H1 (cell line): Measurements from ENCODE around the gene EPB41L4B. TPM values are rescaled to one million over a fixed set of nuclear protein-coding genes. Genes with fewer than 3 reads are reported as not detected.

Experiments
- CTCF ChIA-PET: fragments of 300-600 bp; sonication (Branson Sonifier 250); formaldehyde crosslinking; loops from one replicate; lab custom pipeline; 2021; ENCODE audit not compliant: partially characterized antibody; lab: Charles Lee
- POLR2A ChIA-PET: fragments of 300-600 bp; sonication (Branson Sonifier 250); formaldehyde crosslinking; loops from one replicate; lab custom pipeline; 2021; ENCODE audit warnings: inconsistent platforms; ENCODE audit not compliant: partially characterized antibody; lab: Charles Lee
- DNase-seq, 2 experiments: peaks; one replicate each; pipeline versions ENCODE4 v3.0.0 to v3.0.0-alpha.2; 2010 to 2022; ENCODE audit warnings: low spot score in 2 of 2, low read depth in 1 of 2, mixed read lengths in 1 of 2
- FAIRE-seq: peaks from 2 replicates; lab custom pipeline; 2011; peaks lifted over from hg19 to GRCh38; lab: Jason Lieb, UNC
- H2AFZ ChIP-seq: 2 replicates; pipeline ENCODE4 v1.8.1; 2012; ENCODE audit warnings: low read length, inconsistent platforms
- H2AK5ac ChIP-seq: 2 replicates; pipeline ENCODE4 v1.6.1; 2013; ENCODE audit warnings: low read depth, low read length
- H2BK120ac ChIP-seq: replicated peaks from 2 replicates; pipeline ENCODE3; 2013; ENCODE audit warnings: low read depth, low read length, inconsistent platforms
- H2BK12ac ChIP-seq: 2 replicates; pipeline ENCODE4 v1.6.1; 2013; ENCODE audit warnings: low read depth, low read length
- H2BK15ac ChIP-seq: 2 replicates; pipeline ENCODE4 v1.6.1; 2013; ENCODE audit warnings: low read length
- H2BK20ac ChIP-seq: 2 replicates; pipeline ENCODE4 v1.6.1; 2013; ENCODE audit warnings: low read length
- H2BK5ac ChIP-seq: 2 replicates; pipeline ENCODE4 v1.6.1; 2013; ENCODE audit warnings: low read depth, low read length
- H3K14ac ChIP-seq: 2 replicates; pipeline ENCODE4 v1.6.1; 2013; ENCODE audit warnings: inconsistent platforms; ENCODE audit not compliant: insufficient read length
- H3K18ac ChIP-seq: 2 replicates; pipeline ENCODE4 v1.6.1; 2013; ENCODE audit warnings: low read length; ENCODE audit errors: extremely low read depth
- H3K23ac ChIP-seq: 2 replicates; pipeline ENCODE4 v1.6.1; 2013; ENCODE audit warnings: inconsistent platforms; ENCODE audit not compliant: insufficient read length
- H3K23me2 ChIP-seq: 2 replicates; pipeline ENCODE4 v1.6.1; 2013; ENCODE audit warnings: low read depth, low read length
- H3K27ac ChIP-seq: 2 replicates; pipeline ENCODE4 v1.6.1; 2011; ENCODE audit warnings: low read depth, low read length, inconsistent platforms
- H3K27me3 ChIP-seq, 4 experiments: replicated peaks in 1 of 4; 1 replicate in 1 of 4; 2 replicates in 3 of 4; pipeline versions ENCODE4 v1.6.1 to v1.8.1; 2011 to 2013; ENCODE audit warnings: low read length in 3 of 4, mild to moderate bottlenecking in 3 of 4, inconsistent platforms in 2 of 4, mixed read lengths in 2 of 4, moderate library complexity in 1 of 4; ENCODE audit not compliant: control insufficient read depth in 3 of 4, insufficient read depth in 3 of 4; ENCODE audit errors: extremely low read depth in 1 of 4
- H3K36me3 ChIP-seq, 4 experiments: 2 replicates each; pipeline versions ENCODE4 v1.6.1 to v1.8.1; 2011 to 2013; ENCODE audit warnings: mild to moderate bottlenecking in 4 of 4, low read length in 3 of 4, moderate library complexity in 2 of 4, control low read depth in 1 of 4, inconsistent platforms in 1 of 4; ENCODE audit not compliant: insufficient read depth in 4 of 4, control insufficient read depth in 2 of 4
- H3K4ac ChIP-seq: replicated peaks from 2 replicates; pipeline ENCODE3; 2013; ENCODE audit warnings: low read length, low read depth, mixed read lengths, inconsistent platforms; ENCODE audit not compliant: insufficient read length
- H3K4me1 ChIP-seq, 4 experiments: replicated peaks in 1 of 4; 1 replicate in 1 of 4; 2 replicates in 3 of 4; pipeline versions ENCODE4 v1.6.1 to v1.8.1; 2011 to 2013; ENCODE audit warnings: low read length in 3 of 4, inconsistent platforms in 2 of 4, mixed read lengths in 1 of 4; ENCODE audit not compliant: insufficient read depth in 4 of 4, control insufficient read depth in 3 of 4
- H3K4me2 ChIP-seq, 2 experiments: 2 replicates each; pipeline versions ENCODE4 v1.6.1 to v1.8.1; 2011 to 2013; ENCODE audit warnings: low read depth in 2 of 2, low read length in 2 of 2, control low read depth in 1 of 2, inconsistent platforms in 1 of 2, mild to moderate bottlenecking in 1 of 2; ENCODE audit not compliant: insufficient read depth in 1 of 2
- H3K4me3 ChIP-seq, 4 experiments: fragments of 200-600, 300-600 bp in 1 of 4; sonication (generic), shearing (Covaris generic), sonication (Bioruptor Twin) in 1 of 4; 2 replicates each; pipeline versions ENCODE4 v1.5.1 to v1.8.1; 2011 to 2016; ENCODE audit warnings: low read length in 4 of 4, low read depth in 3 of 4, control low read depth in 2 of 4, inconsistent platforms in 2 of 4, mild to moderate bottlenecking in 2 of 4, mixed read lengths in 1 of 4, moderate library complexity in 1 of 4; ENCODE audit not compliant: insufficient read depth in 2 of 4; ENCODE audit errors: extremely low read depth in 1 of 4
- H3K56ac ChIP-seq: replicated peaks from 2 replicates; pipeline ENCODE3; 2013; ENCODE audit warnings: low read depth, mild to moderate bottlenecking, mixed read lengths, low read length, inconsistent platforms; ENCODE audit not compliant: insufficient read length
- H3K79me1 ChIP-seq: 2 replicates; pipeline ENCODE4 v1.6.1; 2013; ENCODE audit warnings: low read depth, low read length, control low read depth
- H3K79me2 ChIP-seq, 2 experiments: 2 replicates each; pipeline versions ENCODE4 v1.6.1 to v1.8.1; 2012 to 2013; ENCODE audit warnings: low read length in 2 of 2, mild to moderate bottlenecking in 2 of 2, inconsistent platforms in 1 of 2; ENCODE audit not compliant: insufficient read depth in 2 of 2, control insufficient read depth in 1 of 2
- H3K9ac ChIP-seq, 4 experiments: replicated peaks in 1 of 4; 1 replicate in 1 of 4; 2 replicates in 3 of 4; pipeline versions ENCODE4 v1.6.1 to v1.8.1; 2011 to 2013; ENCODE audit warnings: low read depth in 3 of 4, low read length in 3 of 4, control low read depth in 2 of 4, mild to moderate bottlenecking in 2 of 4, moderate library complexity in 2 of 4, inconsistent platforms in 1 of 4; ENCODE audit errors: extremely low read depth in 1 of 4
- H3K9me3 ChIP-seq, 2 experiments: 2 replicates each; pipeline versions ENCODE4 v1.6.1 to v1.8.1; 2012 to 2013; ENCODE audit warnings: mild to moderate bottlenecking in 2 of 2, moderate library complexity in 2 of 2, control low read depth in 1 of 2, inconsistent platforms in 1 of 2, low read depth in 1 of 2, low read length in 1 of 2, mixed read lengths in 1 of 2; ENCODE audit not compliant: insufficient read depth in 2 of 2
- H4K20me1 ChIP-seq, 2 experiments: replicated peaks in 1 of 2; 2 replicates each; pipeline versions ENCODE3 to v1.8.1; 2011 to 2013; ENCODE audit warnings: inconsistent platforms in 2 of 2, low read length in 2 of 2, mild to moderate bottlenecking in 1 of 2; ENCODE audit not compliant: insufficient read depth in 2 of 2, control insufficient read depth in 1 of 2
- H4K5ac ChIP-seq: 2 replicates; pipeline ENCODE4 v1.6.1; 2013; ENCODE audit warnings: low read length, low read depth, mixed read lengths, inconsistent platforms; ENCODE audit not compliant: insufficient read length
- H4K8ac ChIP-seq: 2 replicates; pipeline ENCODE4 v1.8.0; 2013; ENCODE audit warnings: mild to moderate bottlenecking, moderate library complexity, low read length, inconsistent platforms; ENCODE audit not compliant: insufficient read depth; ENCODE audit errors: extremely low read depth
- H4K91ac ChIP-seq: replicated peaks from 2 replicates; pipeline ENCODE3; 2013; ENCODE audit warnings: low read length, mixed read lengths, inconsistent platforms; ENCODE audit not compliant: insufficient read length
- FOSL1 ChIP-seq: IDR thresholded peaks from 2 replicates; pipeline ENCODE4 v1.6.1; 2011; ENCODE audit warnings: mild to moderate bottlenecking, low read depth, low read length, moderate library complexity; ENCODE audit not compliant: insufficient read depth
- GTF2F1 ChIP-seq: IDR thresholded peaks from 2 replicates; pipeline ENCODE4 v1.6.1; 2012; ENCODE audit warnings: low read depth, low read length, improper control_type of control experiment, borderline replicate concordance
- HDAC2 ChIP-seq, 2 experiments: fragments of 300-600 bp in 1 of 2; sonication (generic) in 1 of 2; IDR thresholded peaks; 2 replicates each; pipeline ENCODE4 v1.6.1; 2011 to 2012; ENCODE audit warnings: low read depth in 2 of 2, low read length in 2 of 2, mild to moderate bottlenecking in 2 of 2, moderate library complexity in 2 of 2, borderline replicate concordance in 1 of 2, inconsistent platforms in 1 of 2
- KDM1A ChIP-seq: fragments of 200-600, 300-600 bp; sonication (generic); IDR thresholded peaks from 2 replicates; pipeline ENCODE4 v1.7.1; 2016; ENCODE audit warnings: mild to moderate bottlenecking, low read length, borderline replicate concordance
- POLR2A ChIP-seq, 2 experiments: IDR thresholded peaks; 1 replicate in 1 of 2; 2 replicates in 1 of 2; pipeline ENCODE4 v1.6.1; 2011; ENCODE audit warnings: low read depth in 2 of 2, low read length in 2 of 2, mild to moderate bottlenecking in 2 of 2; ENCODE audit errors: control extremely low read depth in 1 of 2
- RAD21 ChIP-seq, 2 experiments: IDR thresholded peaks in 1 of 2; conservative IDR thresholded peaks in 1 of 2; 2 replicates each; pipeline ENCODE4 v1.6.1; 2011; ENCODE audit warnings: low read depth in 2 of 2, low read length in 2 of 2, improper control_type of control experiment in 1 of 2, inconsistent platforms in 1 of 2, mild to moderate bottlenecking in 1 of 2, moderate library complexity in 1 of 2
- TAF1 ChIP-seq: IDR thresholded peaks from 2 replicates; pipeline ENCODE4 v1.6.1; 2011; ENCODE audit warnings: mild to moderate bottlenecking, low read depth, low read length
- ZNF274 ChIP-seq: IDR thresholded peaks from 2 replicates; pipeline ENCODE4 v1.7.0; 2012; ENCODE audit warnings: low read length, borderline replicate concordance; ENCODE audit errors: extremely low read depth
- polyA plus RNA-seq, 7 experiments: library from polyadenylated mRNA; depleted of rRNA in 3 of 7; stranded (reverse) in 5 of 7; unstranded in 2 of 7; fragments of >200 nt in 5 of 7; fragments of 200-250 nt in 2 of 7; gene quantifications; 1 replicate in 5 of 7; 2 replicates in 1 of 7; 4 replicates in 1 of 7; pipeline versions ENCODE4 v1.2.1 to v1.2.3, GENCODE V29; 2011 to 2013; ENCODE audit warnings: missing spikeins in 2 of 7, mixed read lengths in 2 of 7
- total RNA-seq: library from RNA; stranded (reverse); fragmentation: NEBNext Ultra II Directional; extraction: Animal tissue kit (Norgen Biotek cat#: 25700); gene quantifications from 2 replicates; pipeline ENCODE4 v1.2.1, GENCODE V29; 2021

The EPB41L4B gene
- total and polyA plus RNA-seq, 2 of the 8 experiments (the other 6 are each of a cell fraction or from before 2014, with no cell fraction given), result 11.9 to 25.0 TPM

DNA sequence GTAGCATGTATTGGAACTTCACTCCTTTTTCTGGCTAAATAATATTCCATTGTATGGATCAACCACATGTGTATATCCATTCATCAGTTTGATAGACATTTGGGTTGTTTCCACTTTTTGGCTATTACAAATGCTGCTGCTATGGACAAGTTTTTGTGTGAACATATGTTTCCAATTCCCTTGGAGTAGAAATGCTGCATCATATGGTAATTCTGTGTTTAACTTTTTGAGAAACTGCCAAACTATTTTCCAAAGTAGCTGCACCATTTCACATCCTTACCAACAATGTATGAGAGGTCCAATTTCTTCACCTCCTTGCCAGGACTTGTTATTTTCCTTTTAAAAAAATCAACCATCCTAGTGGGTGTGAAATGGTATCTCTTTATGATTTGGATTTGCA lies 162.2 kb downstream of the EPB41L4B start:
- Histone ChIP-seq H2BK12ac (no peak overlapping the region), H2BK120ac (no peak overlapping the region), H3K23ac (no peak overlapping the region), H3K56ac (no peak overlapping the region), H3K23me2 (no peaks in the 10 kb centered on the region), H3K79me1 (no peaks in the 10 kb centered on the region), H2BK20ac (no peak overlapping the region), H3K79me2 (no peaks in the 10 kb centered on the region), H3K14ac (no peak overlapping the region), H4K8ac (no peak overlapping the region), H4K91ac (no peak overlapping the region), H3K4me3 (no peak overlapping the region), H2BK5ac (no peak overlapping the region), H2AFZ (no peak overlapping the region), H2BK15ac (no peak overlapping the region), H3K4me2 (no peak overlapping the region), H4K5ac (no peak overlapping the region), H3K36me3 (no peaks in the 10 kb centered on the region), H3K4me1 (no peaks in the 10 kb centered on the region), H3K4ac (no peak overlapping the region), H3K9ac (no peak overlapping the region), H3K18ac (no peak overlapping the region), H3K9me3 (peaks cover 4% of the 10 kb centered on the region in 2 experiments; a peak in 2 of 4 replicates), H4K20me1 (no peaks in the 10 kb centered on the region), H3K27me3 (0 out of 7 replicates have a peak, but pooled peaks cover 0 to 2% (median 0%) of the 10 kb centered on the region in 4 experiments), H3K27ac (no peak overlapping the region), H2AK5ac (no peak overlapping the region)
- no peak for TF ChIP-seq FOSL1
- TF ChIP-seq ZNF274, result no peak
- TF ChIP-seq POLR2A (IDR thresholded peaks at IDR 0.05; ENCODE audit: control extremely low read depth in 1 of 2, low read depth in 2 of 2, low read length in 2 of 2), result no peak
- TF ChIP-seq GTF2F1, result no peak
- TF ChIP-seq KDM1A, result no peak
- no peak for TF ChIP-seq TAF1
- no peak for TF ChIP-seq HDAC2 (IDR thresholded peaks at IDR 0.05; ENCODE audit: borderline replicate concordance in 1 of 2, low read depth in 2 of 2, low read length in 2 of 2)
- TF ChIP-seq RAD21 (IDR thresholded peaks at IDR 0.05 in 1 of 2, conservative IDR thresholded peaks at IDR 0.05 in 1 of 2; ENCODE audit: low read depth in 2 of 2, low read length in 2 of 2), result no peak
- FAIRE-seq (no peak), DNase-seq (no peak)
- POLR2A ChIA-PET, result interaction anchor here (1.4 to 2.0 kb wide), 2 partner anchors 40 to 179 kb away, joined by 3 to 5 read pairs; partner anchors contain the start of gene TMEM245
- CTCF ChIA-PET, result interaction anchor here (0.9 to 1.5 kb wide), 4 partner anchors 19 to 243 kb away, joined by 3 to 4 read pairs (median 3); no protein-coding TSS in a partner anchor
